DOHH2 (cell line): ENCODE results near the gene WDR70.

Experiments used
- CTCF ChIP-seq: fragments of 200-600 bp; sonication (generic); IDR thresholded peaks from one replicate; pipeline ENCODE4 v1.5.1; 2014; ENCODE audit warnings: antibody characterized with exemption, mild to moderate bottlenecking, low read depth, low read length; ENCODE audit not compliant: poor library complexity, severe bottlenecking
- EZH2phosphoT487 ChIP-seq: fragments of 200-600 bp; sonication (generic); IDR thresholded peaks from 2 replicates; pipeline ENCODE4 v1.6.1; 2017; ENCODE audit warnings: borderline replicate concordance, mild to moderate bottlenecking, antibody characterized with exemption, low read length, moderate library complexity, mixed read lengths

GRCh38 chr5:37604290-37604689 is 225.2 kb downstream of the WDR70 start:
- TF ChIP-seq EZH2phosphoT487 (no peak), CTCF (no peak)
